CD4-positive, alpha-beta memory T cell (primary cell): ENCODE results near the gene TTC39C. TPM values are rescaled to one million over a fixed set of nuclear protein-coding genes. Genes with fewer than 3 reads are reported as not detected.
"Not testable (repeated sequence)": the region's sequence is repeated elsewhere in the genome, so short reads cannot be mapped to it uniquely, and the experiment has no call there.

Experiments used
- CTCF ChIA-PET: fragments of 350-600 bp; sonication (Branson Sonifier 250); formaldehyde crosslinking; loops from one replicate; lab custom pipeline; 2021; ENCODE audit warnings: inconsistent platforms; ENCODE audit not compliant: partially characterized antibody; lab: Charles Lee
- POLR2A ChIA-PET: fragments of 350-600 bp; sonication (Branson Sonifier 250); formaldehyde crosslinking; loops from one replicate; lab custom pipeline; 2021; ENCODE audit not compliant: partially characterized antibody; lab: Charles Lee
- DNase-seq, 5 donors: peaks; one replicate each; pipeline versions ENCODE4 v3.0.0 to v3.0.0-alpha.2; 2020 to 2022; ENCODE audit warnings: mixed read lengths in 1 of 5
- H3K27ac ChIP-seq: one replicate; pipeline ENCODE4 v1.7.0; 2013; ENCODE audit warnings: low read depth, low read length
- H3K27me3 ChIP-seq: 2 replicates; pipeline ENCODE4 v1.7.0; 2013; ENCODE audit warnings: mild to moderate bottlenecking, low read length, moderate library complexity; ENCODE audit not compliant: insufficient read depth
- H3K36me3 ChIP-seq: 2 replicates; pipeline ENCODE4 v1.7.0; 2013; ENCODE audit warnings: mild to moderate bottlenecking, low read length, moderate library complexity; ENCODE audit not compliant: insufficient read depth
- H3K4me1 ChIP-seq: 2 replicates; pipeline ENCODE4 v1.7.0; 2013; ENCODE audit warnings: mild to moderate bottlenecking, low read length, moderate library complexity; ENCODE audit not compliant: insufficient read depth
- H3K4me3 ChIP-seq, 2 donors: one replicate each; pipeline ENCODE4 v1.7.0; 2013; ENCODE audit warnings: low read length in 2 of 2, mild to moderate bottlenecking in 1 of 2
- H3K9me3 ChIP-seq, 2 donors: one replicate each; pipeline ENCODE4 v1.7.0; 2013; ENCODE audit warnings: low read length in 2 of 2, control low read depth in 1 of 2; ENCODE audit not compliant: control insufficient read depth in 1 of 2
- H3K27ac Mint-ChIP-seq, 7 donors: one replicate each; pipeline ENCODE4 v1.8.0; 2020 to 2021; ENCODE audit warnings: mixed read lengths in 7 of 7, mild to moderate bottlenecking in 6 of 7, inconsistent platforms in 3 of 7, moderate library complexity in 3 of 7
- H3K27me3 Mint-ChIP-seq, 2 donors: one replicate each; pipeline ENCODE4 v1.8.0; 2020 to 2021; ENCODE audit warnings: mixed read lengths in 2 of 2
- H3K36me3 Mint-ChIP-seq, 2 donors: one replicate each; pipeline ENCODE4 v1.8.0; 2020 to 2021; ENCODE audit warnings: mixed read lengths in 2 of 2, inconsistent platforms in 1 of 2, mild to moderate bottlenecking in 1 of 2
- H3K4me1 Mint-ChIP-seq, 4 donors: one replicate each; pipeline ENCODE4 v1.8.0; 2020 to 2021; ENCODE audit warnings: mixed read lengths in 4 of 4, mild to moderate bottlenecking in 1 of 4
- H3K4me3 Mint-ChIP-seq, 8 donors: one replicate each; pipeline ENCODE4 v1.8.0; 2020 to 2021; ENCODE audit warnings: mixed read lengths in 8 of 8, mild to moderate bottlenecking in 7 of 8, moderate library complexity in 6 of 8, inconsistent platforms in 3 of 8
- H3K9me3 Mint-ChIP-seq, 8 donors: one replicate each; pipeline ENCODE4 v1.8.0; 2020 to 2021; ENCODE audit warnings: mixed read lengths in 8 of 8, mild to moderate bottlenecking in 5 of 8, inconsistent platforms in 3 of 8, moderate library complexity in 1 of 8
- intact Hi-C: fragments of 100-400 bp; cut with micrococcal nuclease; formaldehyde crosslinking; loops from one replicate; pipeline ENCODE4 v1.15.1; 2023
- polyA plus RNA-seq, 2 donors: library from polyadenylated mRNA; unstranded; fragments of 300-500 nt; fragmentation: Illumina TruSeq; gene quantifications; one replicate each; pipeline ENCODE4 v1.2.3, GENCODE V29; 2021
- total RNA-seq, 2 experiments: library from RNA; stranded (reverse); gene quantifications; one replicate each; pipeline ENCODE4 v1.2.3, GENCODE V29; 2021

Gene TTC39C
- total and polyA plus RNA-seq, 4 experiments from 2014 or later: 134 to 180 (median 167) TPM

DNA sequence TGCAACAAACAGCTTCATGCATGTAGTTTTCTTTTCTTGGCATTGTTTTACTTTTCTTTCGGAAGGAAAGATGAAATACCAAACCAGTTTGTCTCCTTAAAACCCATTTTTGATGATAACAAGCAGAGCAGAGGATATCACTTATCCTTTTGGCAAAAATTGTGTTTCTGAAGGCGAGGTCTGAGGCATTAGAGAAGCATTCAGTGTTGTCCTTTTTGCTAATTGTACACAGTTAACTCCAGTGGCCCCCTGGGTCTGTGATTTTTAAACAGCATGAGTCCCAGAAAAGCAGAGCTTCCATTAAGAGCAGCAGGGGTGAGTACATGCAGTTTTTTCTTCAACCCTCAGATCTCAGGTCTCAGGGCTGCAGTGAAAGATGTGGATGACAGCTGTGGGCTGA, 41.3 kb downstream of the TTC39C start:
- H3K4me1 Mint-ChIP-seq: peaks cover 73 to 95% (median 84%) of the 10 kb centered on the region in 4 donors
- ChIA-PET POLR2A (interaction anchor here (1.0 to 1.2 kb wide), 2 partner anchors 8 to 185 kb away, joined by 3 to 4 read pairs; no protein-coding TSS in a partner anchor), CTCF (interaction anchor here (0.9 to 1.7 kb wide), 6 partner anchors 12 to 65 kb away, joined by 3 to 6 read pairs (median 4); no protein-coding TSS in a partner anchor)
- H3K9me3 Mint-ChIP-seq: no peaks in the 10 kb centered on the region
- no peak overlapping the region for H3K27ac ChIP-seq
- no peaks in the 10 kb centered on the region for H3K27me3 ChIP-seq
- H3K36me3 ChIP-seq: no peaks in the 10 kb centered on the region
- no peak for DNase-seq
- H3K36me3 Mint-ChIP-seq: peaks cover 17 to 41% of the 10 kb centered on the region in 2 donors
- no peaks in the 10 kb centered on the region for H3K27me3 Mint-ChIP-seq
- peak overlapping the region in 7 of 8 donors; percentile 10 to 85 (median 67) for H3K4me3 Mint-ChIP-seq
- H3K4me3 ChIP-seq: no peak overlapping the region
- H3K4me1 ChIP-seq: peaks cover 83% of the 10 kb centered on the region
- H3K9me3 ChIP-seq: no peaks in the 10 kb centered on the region
- intact Hi-C loops: loop anchor here (2.0 kb wide), 2 partner anchors 13 to 37 kb away; no protein-coding TSS in a partner anchor
- H3K27ac Mint-ChIP-seq: peak overlapping the region; percentile 28 to 89 (median 76)

DNA sequence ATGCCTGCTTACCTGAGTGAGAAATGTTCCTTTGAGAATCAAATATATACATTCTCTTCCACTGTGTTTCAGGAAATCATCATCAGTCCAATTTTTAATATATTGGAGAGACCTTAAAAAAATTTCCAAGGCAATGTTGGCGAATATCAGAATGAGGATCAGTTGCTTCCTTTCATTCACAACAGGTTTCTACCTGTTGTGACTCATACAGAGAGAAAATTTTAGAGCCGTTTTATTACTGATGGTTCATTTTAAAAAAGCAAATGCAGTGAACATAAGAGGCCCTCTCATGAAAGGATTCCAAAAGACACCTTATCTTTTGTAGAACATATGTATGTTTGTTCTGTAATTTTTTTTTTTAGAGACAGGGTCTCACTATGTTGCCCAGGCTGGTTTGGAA, 42.0 kb downstream of the TTC39C start:
- Mint-ChIP-seq H3K27ac (peak overlapping the region in 6 of 7 donors; percentile 28 to 87 (median 68)), H3K9me3 (no peaks in the 10 kb centered on the region), H3K4me3 (peak overlapping the region in 6 of 8 donors; percentile 2 to 85 (median 61)), H3K4me1 (peaks cover 69 to 95% (median 81%) of the 10 kb centered on the region in 4 donors), H3K36me3 (peaks cover 22 to 38% of the 10 kb centered on the region in 2 donors), H3K27me3 (no peaks in the 10 kb centered on the region)
- ChIA-PET CTCF (interaction anchor here (1.7 kb wide), 1 partner anchor 64 kb away, joined by 6 read pairs; no protein-coding TSS in a partner anchor), POLR2A (interaction anchor here (1.0 kb wide), 1 partner anchor 9 kb away, joined by 4 read pairs; no protein-coding TSS in a partner anchor)
- intact Hi-C loops: loop anchor here (2.0 kb wide), 1 partner anchor 38 kb away; no protein-coding TSS in a partner anchor
- Histone ChIP-seq H3K4me1 (peaks cover 81% of the 10 kb centered on the region), H3K36me3 (no peaks in the 10 kb centered on the region), H3K27me3 (no peaks in the 10 kb centered on the region), H3K27ac (no peak overlapping the region), H3K4me3 (no peak overlapping the region), H3K9me3 (no peaks in the 10 kb centered on the region)
- no peak for DNase-seq

DNA sequence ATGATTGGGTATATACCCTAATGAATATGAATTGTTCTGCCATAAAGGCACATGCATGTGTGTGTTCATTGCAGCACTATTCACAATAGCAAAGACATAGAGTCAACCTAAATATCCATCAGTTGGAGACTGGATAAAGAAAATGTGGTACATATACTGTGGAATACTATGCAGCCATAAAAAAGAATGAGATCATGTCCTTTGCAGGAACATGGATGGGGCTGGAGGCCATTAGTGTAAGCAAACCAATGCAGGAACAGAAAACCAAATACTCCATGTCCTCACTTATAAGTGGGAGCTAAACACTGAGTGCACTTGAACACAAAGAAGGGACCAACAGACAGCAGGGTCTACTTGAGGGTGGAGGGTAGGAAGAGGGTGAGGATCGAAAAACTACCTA, 43.2 kb downstream of the TTC39C start:
- CTCF ChIA-PET: no interaction called here
- Mint-ChIP-seq H3K36me3 (peaks cover 22 to 36% of the 10 kb centered on the region in 2 donors), H3K4me3 (peak overlapping the region in 1 of 8 donors; percentile 13), H3K27ac (peak overlapping the region in 5 of 7 donors; percentile 8 to 51 (median 22)), H3K9me3 (no peaks in the 10 kb centered on the region), H3K27me3 (no peaks in the 10 kb centered on the region), H3K4me1 (peaks cover 70 to 95% (median 81%) of the 10 kb centered on the region in 4 donors)
- Histone ChIP-seq H3K4me1 (peaks cover 81% of the 10 kb centered on the region), H3K27ac (no peak overlapping the region), H3K4me3 (no peak overlapping the region), H3K9me3 (no peaks in the 10 kb centered on the region), H3K27me3 (no peaks in the 10 kb centered on the region), H3K36me3 (no peaks in the 10 kb centered on the region)
- intact Hi-C loops: loop anchor here (2.0 kb wide), 1 partner anchor 39 kb away; no protein-coding TSS in a partner anchor
- DNase-seq: no peak
- POLR2A ChIA-PET: interaction anchor here (0.9 kb wide), 1 partner anchor 40 kb away, joined by 3 read pairs; no protein-coding TSS in a partner anchor

DNA sequence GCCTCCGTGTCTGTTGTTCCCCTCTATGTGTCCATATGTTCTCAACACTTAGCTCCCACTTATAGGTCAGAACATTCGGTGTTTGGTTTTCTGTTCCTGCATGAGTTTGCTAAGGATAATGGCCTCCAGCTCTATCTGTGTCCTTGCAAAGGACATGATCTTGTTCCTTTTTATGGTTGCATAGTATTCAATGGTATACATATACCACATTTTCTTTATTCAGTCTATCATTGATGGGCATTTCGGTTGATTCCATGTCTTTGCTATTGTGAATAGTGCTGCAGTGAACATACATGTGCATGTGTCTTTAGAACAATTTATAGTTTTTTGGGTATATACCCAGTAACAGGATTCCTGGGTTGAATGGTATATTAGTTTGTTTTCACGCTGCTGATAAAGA, 44.8 kb downstream of the TTC39C start:
- H3K9me3 Mint-ChIP-seq, H3K27me3 Mint-ChIP-seq, intact Hi-C loops, H3K36me3 ChIP-seq, DNase-seq, H3K4me3 ChIP-seq, H3K9me3 ChIP-seq, POLR2A ChIA-PET, H3K27me3 ChIP-seq, H3K27ac ChIP-seq: not testable (repeated sequence)
- Mint-ChIP-seq H3K27ac (peak overlapping the region; percentile 28 to 86 (median 65)), H3K36me3 (peaks cover 22 to 35% of the 10 kb centered on the region in 2 donors), H3K4me3 (peak overlapping the region in 5 of 8 donors; percentile 22 to 49 (median 46)), H3K4me1 (peaks cover 62 to 95% (median 76%) of the 10 kb centered on the region in 4 donors)
- H3K4me1 ChIP-seq: peaks cover 78% of the 10 kb centered on the region
- CTCF ChIA-PET: interaction anchor here (0.8 kb wide), 1 partner anchor 12 kb away, joined by 3 read pairs; no protein-coding TSS in a partner anchor

DNA sequence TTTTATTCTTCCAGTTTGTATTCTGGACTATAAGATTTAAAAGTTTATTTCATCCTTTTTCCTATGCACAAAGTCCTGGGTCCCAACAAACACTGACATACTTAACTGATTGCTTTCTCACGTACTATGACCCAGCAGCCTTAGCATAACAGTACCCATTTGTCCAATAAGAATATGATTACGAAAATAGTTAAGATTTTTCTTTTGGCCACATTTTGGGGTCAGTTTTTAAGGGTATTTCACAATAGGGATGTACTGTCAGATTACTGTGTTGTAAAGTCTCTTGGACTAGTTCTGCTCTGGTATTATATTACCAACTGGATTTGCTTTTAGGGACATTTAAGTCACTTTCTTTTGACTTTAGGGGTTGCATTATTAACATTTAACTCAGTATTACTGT, 46.1 kb downstream of the TTC39C start:
- ChIA-PET CTCF (interaction anchor here (0.9 kb wide), 1 partner anchor 10 kb away, joined by 4 read pairs; no protein-coding TSS in a partner anchor), POLR2A (no interaction called here)

DNA sequence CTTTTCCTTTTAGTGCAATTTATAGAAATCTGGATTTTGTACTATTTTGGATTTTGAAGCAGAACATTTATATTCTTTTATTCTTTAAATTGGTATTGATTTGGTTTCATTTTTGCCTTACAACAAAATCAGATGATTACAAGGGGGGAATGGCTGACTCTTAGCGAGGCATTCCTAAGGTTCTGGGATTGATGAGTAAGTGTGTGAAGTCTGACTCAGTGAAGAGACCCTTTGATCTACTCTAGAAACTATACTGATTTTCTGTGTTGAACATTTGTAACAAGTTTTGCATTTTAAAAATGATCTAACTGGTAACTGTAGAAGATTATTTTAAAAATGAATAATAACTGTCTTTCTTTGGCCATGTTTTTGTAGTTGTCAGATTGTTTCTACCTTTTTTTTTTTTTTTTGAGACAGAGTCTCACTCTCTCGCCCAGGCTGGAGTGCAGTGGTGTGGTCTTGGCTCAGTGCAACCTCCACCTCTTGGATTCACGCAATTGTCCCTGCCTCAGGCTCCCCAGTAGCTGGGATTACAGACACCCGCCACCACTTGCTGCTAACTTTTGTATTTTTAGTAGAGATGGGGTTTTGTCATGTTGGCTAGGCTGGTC, 48.7 kb downstream of the TTC39C start:
- Mint-ChIP-seq H3K36me3 (peaks cover 43 to 52% of the 10 kb centered on the region in 2 donors), H3K27me3 (no peaks in the 10 kb centered on the region), H3K9me3 (no peaks in the 10 kb centered on the region), H3K4me3 (peak overlapping the region in 4 of 8 donors; percentile 19 to 47 (median 34)), H3K27ac (peak overlapping the region in 5 of 7 donors; percentile 55 to 86 (median 64)), H3K4me1 (peaks cover 55 to 95% (median 73%) of the 10 kb centered on the region in 4 donors)
- Histone ChIP-seq H3K27me3 (no peaks in the 10 kb centered on the region), H3K4me3 (no peak overlapping the region), H3K36me3 (peaks cover 25% of the 10 kb centered on the region), H3K9me3 (no peaks in the 10 kb centered on the region), H3K27ac (no peak overlapping the region), H3K4me1 (peaks cover 75% of the 10 kb centered on the region)
- intact Hi-C loops: no loop called here
- POLR2A ChIA-PET: no interaction called here
- CTCF ChIA-PET: no interaction called here
- no peak for DNase-seq

More for the DNA sequence above, 46.1 kb downstream of the TTC39C start:
- no peaks in the 10 kb centered on the region for H3K9me3 ChIP-seq
- intact Hi-C loops: no loop called here
- Mint-ChIP-seq H3K4me1 (peaks cover 58 to 95% (median 75%) of the 10 kb centered on the region in 4 donors), H3K27me3 (no peaks in the 10 kb centered on the region), H3K9me3 (no peaks in the 10 kb centered on the region), H3K27ac (peak overlapping the region in 1 of 7 donors; percentile 28), H3K4me3 (no peak overlapping the region), H3K36me3 (peaks cover 27 to 44% of the 10 kb centered on the region in 2 donors)
- H3K4me1 ChIP-seq: peaks cover 77% of the 10 kb centered on the region
- no peaks in the 10 kb centered on the region for H3K27me3 ChIP-seq
- no peak overlapping the region for H3K27ac ChIP-seq
- no peak overlapping the region for H3K4me3 ChIP-seq
- no peak for DNase-seq
- H3K36me3 ChIP-seq: peaks cover 6% of the 10 kb centered on the region
